PC-9 (cell line): ENCODE data around the gene RPL29. TPM values are rescaled to one million over a fixed set of nuclear protein-coding genes. Genes with fewer than 3 reads are reported as not detected.
"Not testable (repeated sequence)": the region's sequence is repeated elsewhere in the genome, so short reads cannot be mapped to it uniquely, and the experiment has no call there.

Source experiments
- Bru-seq: library from RNA; stranded (reverse); fragments of 400-500 nt; gene quantifications from one replicate; lab custom pipeline; 2021; lab: Mats Ljungman, UMichigan
- BruChase-seq, 2 experiments: library from RNA; stranded (reverse); fragments of 400-500 nt; gene quantifications; one replicate each; lab custom pipeline; 2021; lab: Mats Ljungman, UMichigan
- BruUV-seq: library from RNA; stranded (reverse); fragments of 400-500 nt; replicated peaks from 2 replicates; lab custom pipeline; 2021; lab: Mats Ljungman, UMichigan
- CTCF ChIA-PET: fragments of 300-600 bp; sonication (Branson Sonifier 250); formaldehyde crosslinking; loops from one replicate; lab custom pipeline; 2022; ENCODE audit warnings: antibody characterized with exemption; lab: Charles Lee
- POLR2A ChIA-PET: fragments of 300-600 bp; sonication (Branson Sonifier 250); formaldehyde crosslinking; loops from one replicate; lab custom pipeline; 2022; ENCODE audit warnings: antibody characterized with exemption; ENCODE audit not compliant: unreplicated experiment; lab: Charles Lee
- DNase-seq, 2 experiments: peaks; one replicate each; pipeline versions ENCODE4 v3.0.0 to v3.0.0-alpha.2; 2015 to 2022; ENCODE audit warnings: mixed read lengths in 1 of 2
- H2AFZ ChIP-seq: fragments of 200-600 bp; sonication (generic); 2 replicates; pipeline ENCODE4 v1.8.1; 2017; ENCODE audit warnings: antibody characterized with exemption
- H3F3A ChIP-seq: fragments of 200-600 bp; sonication (generic); 2 replicates; pipeline ENCODE4 v1.8.1; 2017; ENCODE audit warnings: antibody characterized with exemption, mild to moderate bottlenecking, low read depth; ENCODE audit not compliant: insufficient read depth
- H3K27ac ChIP-seq: fragments of 200-600 bp; sonication (generic); 2 replicates; pipeline ENCODE4 v1.6.1; 2016; ENCODE audit warnings: mixed run types
- H3K27me3 ChIP-seq: fragments of 200-600 bp; sonication (generic); 2 replicates; pipeline ENCODE4 v1.6.1; 2016; ENCODE audit warnings: low read depth, mixed run types; ENCODE audit not compliant: insufficient read depth
- H3K36me3 ChIP-seq: fragments of 200-600 bp; sonication (generic); 2 replicates; pipeline ENCODE4 v1.6.1; 2016; ENCODE audit warnings: low read depth, mixed run types
- H3K4me1 ChIP-seq: fragments of 200-600 bp; sonication (generic); replicated peaks from 2 replicates; pipeline ENCODE4 v1.6.1; 2016; ENCODE audit warnings: mixed run types; ENCODE audit not compliant: insufficient read depth
- H3K4me2 ChIP-seq: fragments of 200-600 bp; sonication (generic); 2 replicates; pipeline ENCODE4 v1.6.1; 2017; ENCODE audit warnings: mixed run types
- H3K4me3 ChIP-seq: fragments of 200-600 bp; sonication (generic); 2 replicates; pipeline ENCODE4 v1.6.1; 2016; ENCODE audit warnings: mixed run types
- H3K79me2 ChIP-seq: fragments of 200-600 bp; sonication (generic); 2 replicates; pipeline ENCODE4 v1.6.1; 2017; ENCODE audit warnings: low read depth, mixed run types
- H3K9me2 ChIP-seq: fragments of 200-600 bp; sonication (generic); 2 replicates; pipeline ENCODE4 v1.8.1; 2017; ENCODE audit warnings: mild to moderate bottlenecking; ENCODE audit not compliant: insufficient read depth
- H3K9me3 ChIP-seq: fragments of 200-600 bp; sonication (generic); 2 replicates; pipeline ENCODE4 v1.8.1; 2016; ENCODE audit warnings: low read depth; ENCODE audit not compliant: insufficient read depth
- H4K20me1 ChIP-seq: fragments of 200-600 bp; sonication (generic); 2 replicates; pipeline ENCODE4 v1.8.1; 2017; ENCODE audit not compliant: insufficient read depth
- EZH2 ChIP-seq: fragments of 200-600 bp; sonication (generic); IDR thresholded peaks from 2 replicates; pipeline ENCODE4 v1.8.0; 2017; ENCODE audit warnings: antibody characterized with exemption, low read depth
- intact Hi-C: fragments of 100-400 bp; cut with micrococcal nuclease; formaldehyde crosslinking; loops from one replicate; pipeline ENCODE4 v1.10.0; 2022; ENCODE audit not compliant: unreplicated experiment
- long read RNA-seq: library from polyadenylated mRNA; stranded (forward); transcript quantifications from one replicate; pipeline ENCODE4 v2.0.0, GENCODE V29; 2022
- total RNA-seq: library from RNA; stranded (reverse); gene quantifications from 2 replicates; pipeline ENCODE4 v1.2.3, GENCODE V29; 2021
- TF ChIP-seq, protein P1 (sequence below): fragments of 200-600 bp; sonication (generic); conservative IDR thresholded peaks from 2 replicates; pipeline ENCODE4 v1.6.1; 2017; ENCODE audit warnings: mixed run types, antibody characterized with exemption, mild to moderate bottlenecking, moderate library complexity

RPL29 gene
- total RNA-seq, result 942 and 1,278 TPM in 2 replicates
- Bru-seq, nascent RNA, result percentile 99 among the genes with signal in this experiment
- percentile 99 among the genes with signal in this experiment for BruChase-seq, experiment 1, labeled RNA remaining after a 2-hour chase
- percentile 99 among the genes with signal in this experiment for BruChase-seq, experiment 2, labeled RNA remaining after a 6-hour chase
- long read RNA-seq, transcript RPL29-201 (4 exons, 723 nt), result major isoform, 640 of 724 reads
- long read RNA-seq, partial matches to known transcripts, result 46 of 724 reads
- long read RNA-seq, other reads (novel, unspliced or antisense), result 34 of 724 reads

DNA sequence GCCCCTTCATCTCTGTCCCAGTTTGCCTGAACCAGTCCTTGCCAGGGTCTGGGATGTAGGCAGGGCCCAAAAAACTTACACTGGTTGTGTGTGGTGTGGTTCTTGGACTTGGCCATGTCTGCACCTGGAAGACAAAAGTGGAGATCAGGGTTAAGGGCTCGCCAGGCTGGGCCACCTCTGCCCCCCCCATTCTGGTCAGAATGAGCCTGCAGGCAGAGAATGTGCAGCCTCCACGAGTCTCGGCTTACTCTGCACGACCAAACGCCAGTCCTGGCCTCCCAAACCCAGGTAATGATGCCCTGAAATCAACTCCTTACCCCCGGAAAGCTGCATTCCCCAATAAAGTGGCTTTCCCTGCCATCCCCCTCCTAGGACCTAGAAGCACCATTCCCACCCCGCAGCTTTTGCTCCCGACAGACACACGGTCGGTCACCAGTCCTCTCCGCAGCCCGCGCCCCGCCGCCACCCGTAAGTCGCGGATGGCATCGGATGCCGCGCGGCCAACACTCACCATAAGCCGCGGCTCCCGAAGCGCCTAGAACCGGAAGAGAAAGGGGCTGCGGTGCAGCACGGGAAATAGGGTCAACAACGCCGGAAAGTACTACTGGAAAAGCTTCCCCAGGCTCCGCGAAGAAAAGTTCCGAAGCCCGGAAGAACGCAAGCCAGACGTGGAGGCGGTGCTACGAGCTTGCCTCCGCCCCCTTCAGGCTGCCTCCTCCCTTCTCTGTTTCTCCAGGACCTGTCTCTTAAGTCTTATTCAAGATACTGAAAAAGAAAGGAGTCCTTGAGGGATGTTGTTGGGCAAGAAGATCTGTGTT, at the start of gene RPL29:
Gene RPL29 (minus strand): TSS at position 550 of the 818 bp plus-strand sequence. CDS start 434 bp downstream, at position 116.
- H3K9me3 ChIP-seq, result no peaks in the 10 kb centered on the region
- H3K4me3 ChIP-seq, result peak within 1 kb of the TSS; percentile 100
- peak within 1 kb of the TSS; percentile 95 for H3K27ac ChIP-seq
- ChIA-PET POLR2A (interaction anchor here (0.5 to 0.9 kb wide), 6 partner anchors 13 to 1379 kb away, joined by 3 to 8 read pairs (median 4); partner anchors contain the start of genes ACY1 and RRP9), CTCF (interaction anchor here (0.7 to 1.0 kb wide), 2 partner anchors 58 to 223 kb away, joined by 4 to 16 read pairs; no protein-coding TSS in a partner anchor)
- H4K20me1 ChIP-seq, result 0 out of 2 replicates have a peak, but pooled peaks cover 10% of the 10 kb centered on the region
- H3K4me1 ChIP-seq, result peaks cover 20% of the 10 kb centered on the region
- H3K27me3 ChIP-seq, result no peaks in the 10 kb centered on the region
- H3K9me2 ChIP-seq, result no peaks in the 10 kb centered on the region
- H3K36me3 ChIP-seq, result peaks cover 24% of the 10 kb centered on the region
- no TSS peak for BruUV-seq
- intact Hi-C loops, result loop anchor here (1.0 kb wide), 1 partner anchor 53 kb away; the partner anchor contains the start of gene PARP3
- H3K79me2 ChIP-seq, result peaks cover 35% of the 10 kb centered on the region
- H3F3A ChIP-seq, result peaks cover 59% of the 10 kb centered on the region
- DNase-seq, result peak; percentile 80 to 90
- 0 out of 2 replicates have a peak within 1 kb of the TSS, but pooled peaks have one; percentile 75 for H2AFZ ChIP-seq
- H3K4me2 ChIP-seq, result peak within 1 kb of the TSS; percentile 100
- TF ChIP-seq, protein P1, sequence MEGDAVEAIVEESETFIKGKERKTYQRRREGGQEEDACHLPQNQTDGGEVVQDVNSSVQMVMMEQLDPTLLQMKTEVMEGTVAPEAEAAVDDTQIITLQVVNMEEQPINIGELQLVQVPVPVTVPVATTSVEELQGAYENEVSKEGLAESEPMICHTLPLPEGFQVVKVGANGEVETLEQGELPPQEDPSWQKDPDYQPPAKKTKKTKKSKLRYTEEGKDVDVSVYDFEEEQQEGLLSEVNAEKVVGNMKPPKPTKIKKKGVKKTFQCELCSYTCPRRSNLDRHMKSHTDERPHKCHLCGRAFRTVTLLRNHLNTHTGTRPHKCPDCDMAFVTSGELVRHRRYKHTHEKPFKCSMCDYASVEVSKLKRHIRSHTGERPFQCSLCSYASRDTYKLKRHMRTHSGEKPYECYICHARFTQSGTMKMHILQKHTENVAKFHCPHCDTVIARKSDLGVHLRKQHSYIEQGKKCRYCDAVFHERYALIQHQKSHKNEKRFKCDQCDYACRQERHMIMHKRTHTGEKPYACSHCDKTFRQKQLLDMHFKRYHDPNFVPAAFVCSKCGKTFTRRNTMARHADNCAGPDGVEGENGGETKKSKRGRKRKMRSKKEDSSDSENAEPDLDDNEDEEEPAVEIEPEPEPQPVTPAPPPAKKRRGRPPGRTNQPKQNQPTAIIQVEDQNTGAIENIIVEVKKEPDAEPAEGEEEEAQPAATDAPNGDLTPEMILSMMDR, result no peak; the same call in 1 of the 2 replicates
- TF ChIP-seq EZH2, result no peak

- Histone ChIP-seq H3K79me2 (no peaks in the 10 kb centered on the region), H3K9me3 (no peaks in the 10 kb centered on the region), H3K4me3 (no peak overlapping the region), H3K4me2 (no peak overlapping the region), H3K27ac (peak overlapping the region; percentile 83), H2AFZ (no peak overlapping the region), H3K36me3 (no peaks in the 10 kb centered on the region), H4K20me1 (no peaks in the 10 kb centered on the region), H3K27me3 (no peaks in the 10 kb centered on the region), H3K9me2 (no peaks in the 10 kb centered on the region), H3K4me1 (peaks cover 25% of the 10 kb centered on the region), H3F3A (peaks cover 6% of the 10 kb centered on the region; the same call in 1 of the 2 replicates)
- DNase-seq, result no peak
- no peak for TF ChIP-seq EZH2
- TF ChIP-seq, protein P1, result no peak
- CTCF ChIA-PET, result no interaction called here
- BruUV-seq, result no TSS peak
- intact Hi-C loops, result loop anchor here (5.0 kb wide), 1 partner anchor 172 kb away; no protein-coding TSS in a partner anchor
- POLR2A ChIA-PET, result no interaction called here
Measured at GRCh38 chr3:52044869-52045619, 49.3 kb upstream of the RPL29 start.

DNA sequence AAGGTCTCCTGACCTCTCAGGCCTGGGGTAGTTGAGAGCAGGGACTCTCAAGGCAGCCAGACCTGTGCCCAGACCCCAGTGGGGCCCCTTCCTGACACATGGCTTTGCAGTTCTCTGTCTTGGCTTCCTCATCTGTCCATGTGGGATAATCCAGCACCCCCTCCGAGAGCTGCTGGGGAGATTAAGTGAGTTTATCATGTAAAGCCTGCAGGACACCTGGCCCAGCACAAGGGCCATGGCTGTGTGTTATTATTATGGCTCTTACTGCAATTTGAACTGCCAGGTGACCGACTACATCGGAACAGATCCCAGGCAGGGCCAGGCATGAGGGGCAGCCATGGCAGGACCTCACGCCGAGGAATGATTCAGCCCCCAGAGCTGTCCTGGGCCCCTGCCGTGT, 48.1 kb upstream of the RPL29 start:
- Histone ChIP-seq H3K79me2 (no peaks in the 10 kb centered on the region), H3K4me1 (peaks cover 25% of the 10 kb centered on the region), H3K27ac (no peak overlapping the region), H3K4me2 (no peak overlapping the region), H3K4me3 (no peak overlapping the region), H2AFZ (no peak overlapping the region), H4K20me1 (no peaks in the 10 kb centered on the region), H3K27me3 (no peaks in the 10 kb centered on the region), H3K36me3 (no peaks in the 10 kb centered on the region), H3F3A (peaks cover 6% of the 10 kb centered on the region; the same call in 1 of the 2 replicates), H3K9me2 (no peaks in the 10 kb centered on the region), H3K9me3 (no peaks in the 10 kb centered on the region)
- ChIA-PET CTCF (no interaction called here), POLR2A (no interaction called here)
- TF ChIP-seq, protein P1, result no peak
- TF ChIP-seq EZH2, result no peak
- DNase-seq, result no peak
- no TSS peak for BruUV-seq
- intact Hi-C loops, result no loop called here

DNA sequence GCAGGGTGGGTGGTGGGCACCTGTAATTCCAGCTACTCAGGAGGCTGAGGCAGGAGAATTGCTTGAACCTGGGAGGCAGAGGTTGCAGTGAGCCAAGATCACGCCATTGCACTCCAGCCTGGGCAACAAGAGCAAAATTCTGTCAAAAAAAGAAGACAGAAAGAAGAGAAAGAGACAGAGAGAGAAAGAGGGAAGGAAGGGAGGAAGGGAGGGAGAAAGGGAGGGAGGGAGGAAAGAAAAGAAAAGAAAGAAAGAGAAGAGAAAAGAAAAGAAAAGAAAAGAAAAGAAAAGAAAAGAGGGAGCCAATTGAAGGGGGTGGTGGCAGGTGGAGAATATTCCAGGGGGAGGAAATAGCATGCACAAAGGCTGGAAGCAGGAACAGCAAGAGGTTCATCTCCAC, 47.3 kb upstream of the RPL29 start:
- CTCF ChIA-PET, H3K4me3 ChIP-seq, H3K27me3 ChIP-seq, H3K36me3 ChIP-seq, intact Hi-C loops, H2AFZ ChIP-seq, H3F3A ChIP-seq, H3K4me2 ChIP-seq, H3K27ac ChIP-seq, H3K9me3 ChIP-seq, H3K79me2 ChIP-seq, H4K20me1 ChIP-seq, BruUV-seq, H3K9me2 ChIP-seq, POLR2A ChIA-PET, DNase-seq: not testable (repeated sequence)
- peaks cover 25% of the 10 kb centered on the region for H3K4me1 ChIP-seq
